AG04450 (cell line): ENCODE measurements around the gene GJD2. TPM values are rescaled to one million over a fixed set of nuclear protein-coding genes. Genes with fewer than 3 reads are reported as not detected.

Experiments used
- CTCF ChIA-PET: fragments of 300-600, 350-600 bp; formaldehyde crosslinking; extraction: SDS; loops from one replicate; lab custom pipeline; 2022; ENCODE audit warnings: antibody characterized with exemption, inconsistent platforms; lab: Charles Lee
- POLR2A ChIA-PET: fragments of 350-600 bp; formaldehyde crosslinking; extraction: SDS; loops from one replicate; lab custom pipeline; 2021; ENCODE audit warnings: antibody characterized with exemption, inconsistent platforms; lab: Yijun Ruan, JAX
- DNase-seq: peaks from one replicate; pipeline ENCODE4 v3.0.0-alpha.2; 2011; ENCODE audit warnings: low read depth, low spot score
- H3K27ac ChIP-seq: one replicate; pipeline ENCODE4 v1.5.1; 2012; ENCODE audit warnings: low read depth, low read length, control low read depth
- H3K27me3 ChIP-seq: one replicate; pipeline ENCODE4 v1.6.0; 2012; ENCODE audit warnings: low read length; ENCODE audit not compliant: control insufficient read depth, insufficient read depth
- H3K4me3 ChIP-seq: 2 replicates; pipeline ENCODE4 v1.5.1; 2011; ENCODE audit warnings: mild to moderate bottlenecking, low read depth, low read length, control low read depth
- H3K9me3 ChIP-seq: 2 replicates; pipeline ENCODE4 v1.5.1; 2012; ENCODE audit warnings: low read length; ENCODE audit not compliant: control insufficient read depth, insufficient read depth
- polyA minus RNA-seq: library from RNA; depleted of rRNA, polyadenylated mRNA; stranded (reverse); fragments of >200 nt; gene quantifications from 2 replicates; pipeline ENCODE4 v1.2.3, GENCODE V29; 2011; rRNA and poly(A)+ RNA removed
- polyA plus RNA-seq: library from polyadenylated mRNA; depleted of rRNA; stranded (reverse); fragments of >200 nt; gene quantifications from 2 replicates; pipeline ENCODE4 v1.2.3, GENCODE V29; 2011; rRNA removed
- TF ChIP-seq, protein P1 (sequence below): IDR thresholded peaks from 2 replicates; pipeline ENCODE4 v1.5.1; 2011; ENCODE audit warnings: low read depth, low read length, control low read depth, inconsistent platforms

The GJD2 gene
- polyA plus RNA-seq (not detected in 2 replicates), polyA minus RNA-seq (not detected in 2 replicates)

DNA sequence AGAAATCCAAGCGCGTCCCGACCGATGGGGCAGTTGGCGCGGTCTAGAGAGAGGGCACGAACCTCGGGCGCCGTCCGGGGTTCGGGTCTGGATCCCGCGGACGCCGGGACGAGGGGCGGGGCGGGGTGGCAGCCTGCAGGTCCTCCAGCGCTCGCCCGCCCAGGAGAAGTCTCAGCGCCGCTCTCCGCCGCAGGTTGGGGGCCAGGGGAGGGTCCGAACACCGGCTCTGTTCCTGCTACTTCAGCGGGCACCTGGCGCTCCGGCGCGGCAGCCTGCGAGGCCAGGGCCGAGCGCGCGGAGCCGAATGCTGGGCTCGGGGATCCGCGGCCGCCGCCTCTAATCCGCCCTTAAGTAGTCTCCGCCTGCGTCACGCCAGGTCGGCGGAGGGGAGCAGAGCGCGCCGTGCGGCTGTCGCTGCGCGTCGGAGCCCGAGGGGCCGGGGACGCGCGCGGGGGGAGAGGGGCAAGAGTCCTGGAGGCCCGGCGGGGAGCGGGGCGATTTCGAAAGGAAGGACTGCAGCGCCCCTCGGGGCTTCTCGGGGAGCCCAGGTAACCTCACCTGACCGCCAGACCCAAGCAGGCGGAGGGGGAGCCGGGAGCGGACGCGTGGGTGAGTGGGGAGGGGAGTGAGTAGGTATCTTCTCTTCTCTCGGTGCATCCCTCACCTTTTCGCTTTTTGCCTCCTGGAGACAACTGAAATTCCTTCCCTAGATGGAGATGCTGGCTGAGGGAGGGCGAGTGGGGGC, at the start of gene GJD2:
TSS of gene GJD2 (minus strand) at position 325 of the 745 bp plus-strand sequence. CDS start 510 bp downstream, outside the sequence.
- no peak for DNase-seq
- peaks cover 3% of the 10 kb centered on the region; the same call in 1 of the 2 replicates for H3K9me3 ChIP-seq
- peaks cover 49% of the 10 kb centered on the region for H3K27me3 ChIP-seq
- H3K27ac ChIP-seq: no peak within 1 kb of the TSS
- TF ChIP-seq, protein P1, sequence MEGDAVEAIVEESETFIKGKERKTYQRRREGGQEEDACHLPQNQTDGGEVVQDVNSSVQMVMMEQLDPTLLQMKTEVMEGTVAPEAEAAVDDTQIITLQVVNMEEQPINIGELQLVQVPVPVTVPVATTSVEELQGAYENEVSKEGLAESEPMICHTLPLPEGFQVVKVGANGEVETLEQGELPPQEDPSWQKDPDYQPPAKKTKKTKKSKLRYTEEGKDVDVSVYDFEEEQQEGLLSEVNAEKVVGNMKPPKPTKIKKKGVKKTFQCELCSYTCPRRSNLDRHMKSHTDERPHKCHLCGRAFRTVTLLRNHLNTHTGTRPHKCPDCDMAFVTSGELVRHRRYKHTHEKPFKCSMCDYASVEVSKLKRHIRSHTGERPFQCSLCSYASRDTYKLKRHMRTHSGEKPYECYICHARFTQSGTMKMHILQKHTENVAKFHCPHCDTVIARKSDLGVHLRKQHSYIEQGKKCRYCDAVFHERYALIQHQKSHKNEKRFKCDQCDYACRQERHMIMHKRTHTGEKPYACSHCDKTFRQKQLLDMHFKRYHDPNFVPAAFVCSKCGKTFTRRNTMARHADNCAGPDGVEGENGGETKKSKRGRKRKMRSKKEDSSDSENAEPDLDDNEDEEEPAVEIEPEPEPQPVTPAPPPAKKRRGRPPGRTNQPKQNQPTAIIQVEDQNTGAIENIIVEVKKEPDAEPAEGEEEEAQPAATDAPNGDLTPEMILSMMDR: no peak
- CTCF ChIA-PET: interaction anchor here (0.5 kb wide), 1 partner anchor 167 kb away, joined by 4 read pairs; no protein-coding TSS in a partner anchor
- POLR2A ChIA-PET: no interaction called here
- H3K4me3 ChIP-seq: peak within 1 kb of the TSS; percentile 17; the same call in 1 of the 2 replicates

DNA sequence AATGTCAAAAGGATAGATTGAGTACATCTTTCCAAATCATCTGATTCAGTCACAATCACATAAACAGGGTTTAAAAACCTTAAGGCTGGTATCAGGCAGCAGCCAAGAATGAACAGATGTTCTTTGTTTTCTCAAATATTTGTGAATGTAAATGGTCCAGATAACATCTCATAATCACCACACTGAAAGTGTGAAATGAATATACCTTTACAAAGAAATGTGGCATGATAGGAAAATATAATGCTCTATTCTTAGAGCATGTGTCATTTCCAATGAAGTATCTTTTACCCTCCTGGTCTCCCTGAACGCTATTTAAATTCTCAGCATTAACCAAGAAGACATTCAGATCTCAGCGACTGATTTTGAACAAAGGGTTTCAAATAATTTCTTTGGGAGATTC, 49.3 kb upstream of the GJD2 start:
- POLR2A ChIA-PET: no interaction called here
- Histone ChIP-seq H3K27me3 (no peaks in the 10 kb centered on the region), H3K9me3 (no peaks in the 10 kb centered on the region), H3K27ac (no peak overlapping the region), H3K4me3 (no peak overlapping the region)
- TF ChIP-seq, protein P1: no peak
- DNase-seq: no peak
- CTCF ChIA-PET: no interaction called here

DNA sequence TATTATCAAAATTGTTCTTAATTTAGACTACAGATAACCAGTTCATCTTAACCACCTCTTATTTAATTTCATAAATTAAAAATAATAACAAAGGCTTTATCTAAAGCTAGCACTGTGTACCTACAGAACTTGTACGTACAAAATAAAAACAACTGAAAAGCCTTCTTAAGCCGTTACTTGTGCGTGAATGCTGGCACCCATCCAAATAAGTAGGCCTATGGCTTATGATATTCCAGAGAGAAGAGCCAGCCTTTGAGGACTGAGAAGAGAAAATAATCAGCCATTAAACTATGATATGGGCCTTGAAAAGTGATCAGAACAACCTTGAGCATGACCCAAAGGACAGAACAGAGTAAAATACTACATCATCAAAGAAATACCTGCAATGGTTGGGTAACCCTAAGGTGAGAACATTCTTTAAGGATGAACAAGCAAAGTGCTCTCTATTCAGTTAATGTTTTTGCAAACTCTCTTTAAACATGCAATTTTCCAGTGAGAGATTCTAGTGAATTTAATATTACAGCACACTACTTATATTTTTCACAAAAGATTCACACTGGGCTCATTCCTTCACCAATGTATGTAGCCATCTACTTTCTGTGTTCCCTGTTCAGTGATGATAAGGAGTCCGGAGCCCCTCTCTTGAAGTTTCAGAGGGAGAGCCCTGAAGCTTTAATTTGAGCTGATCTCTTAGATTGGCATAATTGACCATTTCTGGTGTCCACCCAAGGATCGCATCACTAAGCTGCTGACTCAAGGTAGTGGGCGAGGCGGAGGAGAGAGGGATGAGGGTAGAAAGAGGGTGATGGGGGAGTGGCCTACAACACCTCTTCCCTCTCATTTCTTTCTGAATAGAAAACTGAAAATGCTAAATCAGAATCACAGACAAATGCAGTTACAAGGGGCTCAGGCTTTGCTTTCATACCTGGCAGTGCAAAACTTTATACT, 48.3 kb upstream of the GJD2 start:
- Histone ChIP-seq H3K9me3 (no peaks in the 10 kb centered on the region), H3K27me3 (no peaks in the 10 kb centered on the region), H3K4me3 (no peak overlapping the region), H3K27ac (no peak overlapping the region)
- TF ChIP-seq, protein P1: no peak
- DNase-seq: no peak
- CTCF ChIA-PET: no interaction called here
- POLR2A ChIA-PET: no interaction called here

DNA sequence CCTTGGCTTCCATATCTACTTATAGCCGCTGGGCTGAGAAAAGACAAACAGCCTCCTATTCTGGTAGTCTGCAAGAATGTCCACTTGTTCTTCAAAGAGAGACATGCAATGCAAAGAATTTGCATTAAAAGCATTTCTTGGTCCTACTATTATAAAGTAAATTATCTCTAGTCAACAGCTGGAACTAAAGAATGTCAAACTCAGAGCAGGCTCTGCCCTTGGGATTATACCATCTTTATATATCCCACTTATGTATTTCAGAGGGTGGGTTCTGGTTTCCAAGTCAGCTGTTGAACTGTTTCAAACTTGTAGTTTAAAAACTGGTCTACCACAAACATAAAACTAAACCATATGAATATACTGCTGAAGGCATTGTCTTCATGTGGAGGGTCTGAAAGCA, 47.6 kb upstream of the GJD2 start:
- no peaks in the 10 kb centered on the region for H3K27me3 ChIP-seq
- ChIA-PET POLR2A (no interaction called here), CTCF (no interaction called here)
- no peak for DNase-seq
- no peak overlapping the region for H3K27ac ChIP-seq
- H3K4me3 ChIP-seq: no peak overlapping the region
- TF ChIP-seq, protein P1: no peak
- no peaks in the 10 kb centered on the region for H3K9me3 ChIP-seq
